Hepatocyte (in vitro differentiated cells): ENCODE measurements around the gene IL2RG. TPM values are rescaled to one million over a fixed set of nuclear protein-coding genes. Genes with fewer than 3 reads are reported as not detected.
A peak's percentile ranks its signal among the peaks of the same experiment; 100 is the strongest.

Experiments used
- DNase-seq: peaks from one replicate; pipeline ENCODE4 v3.0.0-alpha.2; 2016; ENCODE audit warnings: low spot score
- H2AFZ ChIP-seq: fragments of 200-600 bp; sonication (generic); 2 replicates; pipeline ENCODE4 v1.6.0; 2016; ENCODE audit warnings: antibody characterized with exemption, mild to moderate bottlenecking
- H3K27ac ChIP-seq: fragments of 200-600 bp; sonication (generic); 2 replicates; pipeline ENCODE4 v1.5.1; 2016; ENCODE audit warnings: mild to moderate bottlenecking
- H3K27me3 ChIP-seq: fragments of 200-600 bp; sonication (generic); 2 replicates; pipeline ENCODE4 v1.6.1; 2016
- H3K36me3 ChIP-seq: fragments of 200-600 bp; sonication (generic); replicated peaks from 2 replicates; pipeline ENCODE4 v1.5.1; 2016; ENCODE audit warnings: low read depth; ENCODE audit not compliant: insufficient read depth
- H3K4me1 ChIP-seq: fragments of 200-600 bp; sonication (generic); 2 replicates; pipeline ENCODE4 v1.5.1; 2016; ENCODE audit warnings: mild to moderate bottlenecking, moderate library complexity; ENCODE audit not compliant: insufficient read depth
- H3K4me2 ChIP-seq: fragments of 200-600 bp; sonication (generic); 2 replicates; pipeline ENCODE4 v1.6.0; 2016
- H3K4me3 ChIP-seq: fragments of 200-600 bp; sonication (generic); 2 replicates; pipeline ENCODE4 v1.5.1; 2016; ENCODE audit warnings: mild to moderate bottlenecking
- H3K79me2 ChIP-seq: fragments of 200-600 bp; sonication (generic); 2 replicates; pipeline ENCODE4 v1.6.0; 2017; ENCODE audit warnings: mild to moderate bottlenecking
- H3K9me2 ChIP-seq: fragments of 200-600 bp; sonication (generic); replicated peaks from 2 replicates; pipeline ENCODE4 v1.6.0; 2017; ENCODE audit warnings: mild to moderate bottlenecking; ENCODE audit not compliant: insufficient read depth
- H3K9me3 ChIP-seq: fragments of 200-600 bp; sonication (generic); 2 replicates; pipeline ENCODE4 v1.5.1; 2016; ENCODE audit warnings: low read depth, mild to moderate bottlenecking
- H4K20me1 ChIP-seq: fragments of 200-600 bp; sonication (generic); 2 replicates; pipeline ENCODE4 v1.6.0; 2016; ENCODE audit warnings: mild to moderate bottlenecking; ENCODE audit not compliant: insufficient read depth, poor library complexity, severe bottlenecking
- EZH2 ChIP-seq: fragments of 200-600 bp; sonication (generic); IDR thresholded peaks from 2 replicates; pipeline ENCODE4 v1.6.1; 2016; ENCODE audit warnings: antibody characterized with exemption, mild to moderate bottlenecking, borderline replicate concordance
- EZH2phosphoT487 ChIP-seq: fragments of 200-600 bp; sonication (generic); IDR thresholded peaks from one replicate; pipeline ENCODE4 v1.6.1; 2018; ENCODE audit warnings: antibody characterized with exemption, mild to moderate bottlenecking, low read depth, moderate library complexity; ENCODE audit not compliant: unreplicated experiment, severe bottlenecking
- WGBS: methylation state at CpG from one replicate; pipeline ENCODE4 v1.1.6; 2016; ENCODE audit warnings: low lambda C conversion rate; ENCODE audit errors: missing lambda C conversion rate; 5-methylcytosine and 5-hydroxymethylcytosine counted together
- polyA plus RNA-seq: library from polyadenylated mRNA; unstranded; fragments of >200 nt; fragmentation: Nextera tagmentation; extraction: Ambion mirVana; gene quantifications from 2 replicates; pipeline ENCODE4 v1.2.1, GENCODE V29; 2016
- total RNA-seq: library from RNA; depleted of rRNA; stranded (reverse); fragments of >200 nt; gene quantifications from 2 replicates; pipeline ENCODE4 v1.2.3, GENCODE V29; 2014
- TF ChIP-seq, protein P1 (sequence below): fragments of 200-600 bp; sonication (generic); IDR thresholded peaks from 2 replicates; pipeline ENCODE4 v1.5.1; 2016; ENCODE audit warnings: antibody characterized with exemption, mild to moderate bottlenecking; ENCODE audit not compliant: poor library complexity

IL2RG gene
- total and polyA plus RNA-seq, 2 experiments from 2014 or later, result 7.1 to 13.5 TPM

GRCh38 chrX:71118032-71118984 is 6.9 kb upstream of the IL2RG start, which contains the start of gene MED12:
MED12 (plus strand) TSS chrX:71118596; CDS start chrX:71118755, 159 bp downstream.
- 34% methylated on average over 21 of the region's 56 CpGs for WGBS
- H3K4me1 ChIP-seq, result no peaks in the 10 kb centered on the region
- no peaks in the 10 kb centered on the region for H3K36me3 ChIP-seq
- no peak for TF ChIP-seq EZH2phosphoT487
- TF ChIP-seq, protein P1, sequence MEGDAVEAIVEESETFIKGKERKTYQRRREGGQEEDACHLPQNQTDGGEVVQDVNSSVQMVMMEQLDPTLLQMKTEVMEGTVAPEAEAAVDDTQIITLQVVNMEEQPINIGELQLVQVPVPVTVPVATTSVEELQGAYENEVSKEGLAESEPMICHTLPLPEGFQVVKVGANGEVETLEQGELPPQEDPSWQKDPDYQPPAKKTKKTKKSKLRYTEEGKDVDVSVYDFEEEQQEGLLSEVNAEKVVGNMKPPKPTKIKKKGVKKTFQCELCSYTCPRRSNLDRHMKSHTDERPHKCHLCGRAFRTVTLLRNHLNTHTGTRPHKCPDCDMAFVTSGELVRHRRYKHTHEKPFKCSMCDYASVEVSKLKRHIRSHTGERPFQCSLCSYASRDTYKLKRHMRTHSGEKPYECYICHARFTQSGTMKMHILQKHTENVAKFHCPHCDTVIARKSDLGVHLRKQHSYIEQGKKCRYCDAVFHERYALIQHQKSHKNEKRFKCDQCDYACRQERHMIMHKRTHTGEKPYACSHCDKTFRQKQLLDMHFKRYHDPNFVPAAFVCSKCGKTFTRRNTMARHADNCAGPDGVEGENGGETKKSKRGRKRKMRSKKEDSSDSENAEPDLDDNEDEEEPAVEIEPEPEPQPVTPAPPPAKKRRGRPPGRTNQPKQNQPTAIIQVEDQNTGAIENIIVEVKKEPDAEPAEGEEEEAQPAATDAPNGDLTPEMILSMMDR, result no peak
- no peak for TF ChIP-seq EZH2
- no peaks in the 10 kb centered on the region for H4K20me1 ChIP-seq
- peak; percentile 88 for DNase-seq
- no peaks in the 10 kb centered on the region for H3K9me2 ChIP-seq
- H3K4me2 ChIP-seq, result peak within 1 kb of the TSS; percentile 76
- H3K4me3 ChIP-seq, result peak within 1 kb of the TSS; percentile 66
- peaks cover 8% of the 10 kb centered on the region for H3K79me2 ChIP-seq
- peak within 1 kb of the TSS; percentile 87 for H2AFZ ChIP-seq
- H3K27ac ChIP-seq, result peak within 1 kb of the TSS; percentile 93
- no peaks in the 10 kb centered on the region for H3K9me3 ChIP-seq
- no peaks in the 10 kb centered on the region for H3K27me3 ChIP-seq

- TF ChIP-seq EZH2phosphoT487 (no peak), EZH2 (no peak)
- TF ChIP-seq, protein P1, result no peak
- no peaks in the 10 kb centered on the region for H3K4me1 ChIP-seq
- no peak overlapping the region for H2AFZ ChIP-seq
- DNase-seq, result no peak
- H3K9me3 ChIP-seq, result no peaks in the 10 kb centered on the region
- 87% methylated on average over 10 of the region's 10 CpGs for WGBS
- peak overlapping the region; percentile 76 for H3K4me2 ChIP-seq
- peaks cover 8% of the 10 kb centered on the region for H3K79me2 ChIP-seq
- H3K27me3 ChIP-seq, result no peaks in the 10 kb centered on the region
- H4K20me1 ChIP-seq, result no peaks in the 10 kb centered on the region
- H3K36me3 ChIP-seq, result no peaks in the 10 kb centered on the region
- H3K27ac ChIP-seq, result no peak overlapping the region
- H3K9me2 ChIP-seq, result no peaks in the 10 kb centered on the region
- no peak overlapping the region for H3K4me3 ChIP-seq
These were observed 6.0 kb upstream of the IL2RG start for GRCh38 chrX:71117358-71117757.

- Histone ChIP-seq H3K4me2 (peak overlapping the region; percentile 41), H3K27ac (peak overlapping the region; percentile 90), H3K4me1 (peaks cover 8% of the 10 kb centered on the region), H3K79me2 (no peaks in the 10 kb centered on the region), H3K27me3 (no peaks in the 10 kb centered on the region), H3K4me3 (no peak overlapping the region), H3K9me2 (no peaks in the 10 kb centered on the region), H4K20me1 (no peaks in the 10 kb centered on the region), H3K36me3 (no peaks in the 10 kb centered on the region), H2AFZ (no peak overlapping the region), H3K9me3 (no peaks in the 10 kb centered on the region)
- DNase-seq, result no peak
- TF ChIP-seq EZH2 (no peak), EZH2phosphoT487 (no peak)
- TF ChIP-seq, protein P1, result no peak
- 63% methylated on average over 5 of the region's 5 CpGs for WGBS
These were observed 599 bp upstream of the IL2RG start for GRCh38 chrX:71111921-71112431.
